Skeletal muscle cell (primary cell): ENCODE measurements around the gene NDUFV1.
"Not testable (repeated sequence)": the region's sequence is repeated elsewhere in the genome, so short reads cannot be mapped to it uniquely, and the experiment has no call there.

ENCODE experiments used
- DNase-seq: peaks from one replicate; pipeline ENCODE4 v3.0.0-alpha.2; 2010; ENCODE audit warnings: low read depth
- H3K4me3 ChIP-seq: 2 replicates; pipeline ENCODE4 v1.5.1; 2011; ENCODE audit warnings: low read depth, mild to moderate bottlenecking, control low read depth, low read length, moderate library complexity

NDUFV1 gene

GRCh38 chr11:67607507-67607906 lies 771 bp downstream of the NDUFV1 start:
- no peak for DNase-seq
- H3K4me3 ChIP-seq = peak overlapping the region; percentile 100

GRCh38 chr11:67608486-67608885 lies 1.8 kb downstream of the NDUFV1 start:
- H3K4me3 ChIP-seq = no peak overlapping the region

GRCh38 chr11:67609316-67609715 lies 2.6 kb downstream of the NDUFV1 start:
- H3K4me3 ChIP-seq = no peak overlapping the region
- no peak for DNase-seq

More at GRCh38 chr11:67608486-67608885, 1.8 kb downstream of the NDUFV1 start:
- no peak for DNase-seq

GRCh38 chr11:67610302-67610868 lies 3.6 kb downstream of the NDUFV1 start:
- H3K4me3 ChIP-seq = no peak overlapping the region
- DNase-seq = no peak

- no peak for DNase-seq
- no peak overlapping the region for H3K4me3 ChIP-seq
These were observed 4.4 kb downstream of the NDUFV1 start for GRCh38 chr11:67611165-67611564.

GRCh38 chr11:67611704-67612587 lies 5.2 kb downstream of the NDUFV1 start:
- no peak for DNase-seq
- no peak overlapping the region for H3K4me3 ChIP-seq

- DNase-seq = no peak
These were observed 6.0 kb downstream of the NDUFV1 start for GRCh38 chr11:67612751-67613150.

GRCh38 chr11:67613313-67613959 lies 6.7 kb downstream of the NDUFV1 start:
- DNase-seq = no peak
- H3K4me3 ChIP-seq = no peak overlapping the region

More at GRCh38 chr11:67612751-67613150, 6.0 kb downstream of the NDUFV1 start:
- H3K4me3 ChIP-seq = no peak overlapping the region

GRCh38 chr11:67613960-67614715 lies 7.4 kb downstream of the NDUFV1 start:
- DNase-seq = no peak
- peak overlapping the region; percentile 20 for H3K4me3 ChIP-seq

- no peak for DNase-seq
- no peak overlapping the region for H3K4me3 ChIP-seq
These were observed 8.3 kb downstream of the NDUFV1 start for GRCh38 chr11:67614730-67615714.

- H3K4me3 ChIP-seq = no peak overlapping the region
- DNase-seq = no peak
These were observed 9.1 kb downstream of the NDUFV1 start for GRCh38 chr11:67615728-67616430.

GRCh38 chr11:67616431-67617242 lies 9.9 kb downstream of the NDUFV1 start:
- DNase-seq = no peak
- no peak overlapping the region for H3K4me3 ChIP-seq

- no peak for DNase-seq
- H3K4me3 ChIP-seq = no peak overlapping the region
These were observed 10.7 kb downstream of the NDUFV1 start for GRCh38 chr11:67617243-67617953.

- DNase-seq, H3K4me3 ChIP-seq: not testable (repeated sequence)
These were observed 12.3 kb downstream of the NDUFV1 start for GRCh38 chr11:67618901-67619659.

- DNase-seq, H3K4me3 ChIP-seq: not testable (repeated sequence)
These were observed 13.2 kb downstream of the NDUFV1 start for GRCh38 chr11:67619683-67620618.
